Non-pigmented ciliary epithelial cell (primary cell): ENCODE results near the gene AKAP13.
"Not testable (repeated sequence)": the region's sequence is repeated elsewhere in the genome, so short reads cannot be mapped to it uniquely, and the experiment has no call there.

ENCODE experiments used
- DNase-seq: peaks from one replicate; pipeline ENCODE4 v3.0.0-alpha.2; 2010; ENCODE audit warnings: low read depth

AKAP13 gene

DNA sequence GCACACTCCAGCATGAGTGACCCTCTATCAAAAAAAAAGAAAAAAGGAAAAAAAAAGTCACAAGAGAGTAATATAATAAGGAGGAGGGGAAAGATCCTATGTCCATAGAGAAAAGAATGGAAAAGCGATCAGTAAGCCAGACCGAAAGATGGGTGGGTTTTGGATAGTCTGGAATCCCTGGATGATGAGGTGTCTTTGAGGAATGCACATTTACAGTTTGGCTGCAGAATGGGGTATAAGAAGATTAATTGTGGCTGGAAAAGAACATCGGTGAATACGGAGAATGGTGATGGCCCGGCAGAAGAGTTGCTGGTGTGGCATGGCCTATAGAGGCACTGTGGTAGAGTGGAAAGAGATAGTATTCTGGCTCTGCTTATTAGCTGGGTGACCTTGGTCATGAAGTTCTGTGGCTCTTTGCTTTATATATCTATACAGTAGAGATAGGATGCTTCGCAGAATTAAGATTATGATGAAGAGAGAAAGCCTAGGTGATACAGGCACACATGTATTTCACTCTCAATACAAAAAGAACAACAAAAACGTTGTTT, 187.9 kb downstream of the AKAP13 start:
- no peak for DNase-seq

- DNase-seq: no peak
These were observed 189.9 kb downstream of the AKAP13 start for GRCh38 chr15:85570336-85570735.

DNA sequence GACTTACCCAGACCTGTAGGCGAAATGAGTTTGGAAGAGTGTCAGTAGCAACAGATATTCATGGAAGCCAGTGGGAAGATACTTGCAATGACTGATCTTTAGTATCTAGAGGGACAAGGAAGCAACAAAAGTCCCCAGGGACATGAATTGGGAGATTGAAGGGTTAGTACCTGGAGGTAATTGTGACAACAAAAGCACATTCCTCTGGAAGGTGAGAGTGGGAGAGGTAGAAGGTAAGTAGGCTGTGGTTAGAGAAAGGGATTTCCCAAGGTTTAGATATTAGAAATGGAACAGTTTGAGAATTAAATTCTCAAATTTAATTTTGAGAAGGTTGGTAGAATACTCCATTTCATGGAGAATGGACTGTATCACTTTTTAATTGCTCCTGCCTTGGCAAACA, 191.4 kb downstream of the AKAP13 start:
- no peak for DNase-seq

GRCh38 chr15:85576392-85576791, 196.0 kb downstream of the AKAP13 start:
- no peak for DNase-seq

GRCh38 chr15:85578941-85579701, 198.7 kb downstream of the AKAP13 start:
- DNase-seq: no peak

- DNase-seq: no peak
These were observed 199.7 kb downstream of the AKAP13 start for GRCh38 chr15:85579957-85580694.

DNA sequence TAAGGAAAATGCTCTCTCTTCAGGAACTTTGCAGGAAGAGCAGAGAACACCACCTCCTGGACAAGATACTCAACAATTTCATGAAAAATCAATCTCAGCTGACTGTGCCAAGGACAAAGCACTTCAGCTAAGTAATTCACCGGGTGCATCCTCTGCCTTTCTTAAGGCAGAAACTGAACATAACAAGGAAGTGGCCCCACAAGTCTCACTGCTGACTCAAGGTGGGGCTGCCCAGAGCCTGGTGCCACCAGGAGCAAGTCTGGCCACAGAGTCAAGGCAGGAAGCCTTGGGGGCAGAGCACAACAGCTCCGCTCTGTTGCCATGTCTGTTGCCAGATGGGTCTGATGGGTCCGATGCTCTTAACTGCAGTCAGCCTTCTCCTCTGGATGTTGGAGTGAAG, 200.5 kb downstream of the AKAP13 start:
- DNase-seq: no peak

GRCh38 chr15:85581495-85581894, 201.1 kb downstream of the AKAP13 start:
- no peak for DNase-seq

DNA sequence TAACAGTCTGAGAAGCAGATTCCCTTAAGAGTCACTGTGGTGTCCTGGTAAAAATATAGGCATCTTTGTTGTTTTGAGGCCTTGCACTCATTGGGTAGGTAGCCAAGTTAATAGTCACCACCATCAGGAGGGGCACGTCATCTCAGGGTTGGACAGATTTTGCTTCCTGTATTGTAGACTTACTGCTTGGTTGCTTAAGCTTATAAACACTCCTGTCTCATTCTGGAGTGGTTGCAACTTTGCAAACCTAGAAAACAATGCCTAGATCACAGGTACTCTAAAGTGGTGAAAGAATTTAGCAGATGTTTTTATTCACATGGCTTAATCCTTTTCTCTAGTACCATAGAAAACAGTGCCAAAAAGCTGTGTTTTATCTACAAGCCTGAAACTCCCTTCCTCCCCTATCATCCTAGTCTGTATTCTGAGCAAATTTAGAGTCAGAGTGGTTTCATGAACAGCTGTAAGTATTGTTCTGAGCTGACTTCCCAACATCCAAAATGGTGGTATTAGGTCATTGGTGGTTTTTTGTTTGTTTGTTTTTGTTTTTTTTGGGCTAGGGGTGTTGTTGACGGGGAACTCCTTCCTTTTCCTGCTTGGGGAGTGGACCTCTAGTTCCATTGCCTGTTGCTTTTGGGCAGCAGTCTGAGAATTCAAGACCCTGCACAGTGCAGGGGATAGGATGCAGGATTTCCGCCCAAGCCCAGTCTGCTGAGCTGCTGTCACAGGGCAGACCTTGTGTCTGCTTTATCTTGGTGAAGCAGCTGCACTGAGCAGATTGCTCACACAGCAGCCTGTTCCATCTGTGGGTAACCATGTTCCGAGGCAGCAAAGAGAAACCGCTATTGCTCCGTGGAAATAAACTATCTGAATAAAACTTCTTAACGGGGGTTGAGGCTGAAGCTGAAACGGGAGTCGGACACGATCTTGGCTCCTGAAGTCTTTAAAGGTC, 202.0 kb downstream of the AKAP13 start:
- DNase-seq: no peak

DNA sequence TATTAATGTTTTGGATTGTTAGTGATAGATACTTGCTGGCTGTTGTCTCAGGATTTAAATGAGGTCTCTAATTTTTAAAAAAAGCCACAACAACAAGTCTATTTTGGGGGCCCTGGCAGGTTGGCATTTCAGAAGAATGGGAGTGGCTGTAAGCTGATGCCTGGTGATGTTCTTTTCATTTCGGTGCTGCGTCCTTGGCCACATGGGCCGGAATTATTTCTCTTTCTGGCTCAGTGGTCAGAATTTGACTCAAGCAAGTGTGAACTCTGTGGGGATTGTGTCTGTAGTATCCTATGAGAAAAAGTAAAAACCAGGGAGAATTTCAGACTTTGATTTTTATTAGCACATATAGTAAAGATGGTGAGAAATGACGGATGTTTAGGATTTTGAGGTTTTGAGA, 203.0 kb downstream of the AKAP13 start:
- no peak for DNase-seq

- DNase-seq: peak; percentile 41
These were observed 203.6 kb downstream of the AKAP13 start for GRCh38 chr15:85583923-85584390.

DNA sequence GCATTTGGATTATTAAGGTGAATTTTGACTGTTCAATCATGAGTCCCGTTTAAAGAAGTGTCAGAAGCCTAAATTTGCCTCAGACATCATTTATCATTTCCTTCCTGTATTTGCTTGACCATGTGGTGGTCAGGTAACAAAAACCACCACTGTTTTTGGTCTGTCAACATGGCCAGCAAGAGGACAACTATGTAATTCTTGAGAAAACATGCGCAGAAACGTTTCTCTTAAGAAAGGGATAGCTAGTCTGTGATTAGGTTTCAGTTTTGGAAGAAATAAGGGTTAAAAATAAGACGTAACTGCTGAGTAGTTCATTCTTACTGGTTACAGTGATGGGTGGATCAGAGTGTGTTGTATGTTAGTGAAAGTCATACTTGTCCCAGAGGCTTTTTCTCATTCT, 204.5 kb downstream of the AKAP13 start:
- no peak for DNase-seq

- not testable (repeated sequence) for DNase-seq
These were observed 205.8 kb downstream of the AKAP13 start for GRCh38 chr15:85586196-85586595.

- DNase-seq: peak; percentile 64
These were observed 207.5 kb downstream of the AKAP13 start for GRCh38 chr15:85587707-85588411.

DNA sequence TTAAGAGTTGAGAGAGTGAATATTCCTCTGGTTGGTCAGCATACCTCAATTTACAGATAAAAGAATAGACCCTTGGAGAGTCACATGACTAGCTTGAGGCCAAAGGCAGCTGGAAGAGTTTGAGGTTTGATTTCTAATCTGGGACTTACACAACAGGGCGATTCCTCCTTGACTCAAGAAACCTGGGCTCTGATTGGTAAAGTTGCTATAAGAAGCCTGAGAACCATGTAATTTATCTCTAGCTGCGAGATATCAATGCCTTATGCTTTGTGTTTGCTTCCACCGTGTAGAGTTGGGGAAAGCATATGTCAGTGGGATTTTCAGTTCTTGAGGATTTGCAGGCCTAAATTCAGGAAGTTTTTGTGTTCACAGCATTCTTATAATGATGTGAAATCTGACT, 208.3 kb downstream of the AKAP13 start:
- no peak for DNase-seq

DNA sequence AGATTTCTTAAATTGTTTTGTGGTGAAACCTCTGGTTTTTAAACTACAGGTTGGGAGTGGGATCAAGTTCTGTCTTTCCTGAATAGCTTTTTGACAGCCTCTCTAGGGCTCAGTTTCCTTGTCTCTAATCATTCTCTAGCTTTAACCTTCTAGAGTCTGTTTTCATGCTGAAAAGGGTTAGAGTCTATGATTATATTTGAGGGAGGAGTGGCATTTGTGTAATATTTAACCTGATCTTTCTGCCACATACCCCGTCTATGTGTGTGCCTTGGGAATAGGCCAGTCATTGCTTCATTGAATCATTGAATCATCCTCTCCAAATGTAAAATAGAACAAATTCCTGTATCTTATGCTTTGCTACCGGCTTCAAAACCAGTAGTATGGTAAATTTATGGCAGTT, 209.4 kb downstream of the AKAP13 start:
- DNase-seq: no peak

- no peak for DNase-seq
These were observed 211.2 kb downstream of the AKAP13 start for GRCh38 chr15:85591622-85592021.

DNA sequence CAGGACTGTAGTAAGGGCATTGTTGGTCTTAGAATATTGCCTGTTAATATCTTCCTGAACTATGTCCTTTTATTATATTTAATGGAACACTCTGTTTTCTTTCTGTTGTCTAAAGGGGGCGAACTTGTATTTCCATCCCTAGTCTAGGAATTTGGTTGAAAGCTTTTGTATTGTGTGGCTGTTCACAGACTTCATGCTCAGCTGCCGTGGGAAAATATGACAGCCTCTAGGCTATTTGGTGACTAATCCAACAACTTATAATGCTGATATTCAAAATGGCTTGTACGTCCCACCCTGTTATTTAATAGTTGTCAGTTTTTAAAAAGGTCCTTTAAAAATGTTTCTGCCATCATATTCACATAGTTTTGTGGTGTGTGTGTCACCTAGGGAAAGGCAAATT, 211.7 kb downstream of the AKAP13 start:
- DNase-seq: no peak

- DNase-seq: no peak
These were observed 213.5 kb downstream of the AKAP13 start for GRCh38 chr15:85593809-85594445.

- no peak for DNase-seq
These were observed 215.6 kb downstream of the AKAP13 start for GRCh38 chr15:85595804-85596536.
